H9 (cell line): ENCODE measurements around the gene NAV1. TPM values are rescaled to one million over a fixed set of nuclear protein-coding genes. Genes with fewer than 3 reads are reported as not detected.

ENCODE experiments used
- DNase-seq: peaks from one replicate; pipeline ENCODE4 v3.0.0-alpha.2; 2017
- H2AFZ ChIP-seq: one replicate; pipeline ENCODE4 v1.6.1; 2013; ENCODE audit warnings: mild to moderate bottlenecking, low read length, control low read depth, moderate library complexity
- H2AK5ac ChIP-seq: 2 replicates; pipeline ENCODE4 v1.6.1; 2013; ENCODE audit warnings: low read length, control low read depth, mixed read lengths; ENCODE audit not compliant: insufficient read length
- H2BK120ac ChIP-seq: one replicate; pipeline ENCODE4 v1.6.1; 2013; ENCODE audit warnings: low read depth, mild to moderate bottlenecking, low read length, control low read depth, inconsistent platforms; ENCODE audit not compliant: poor library complexity, severe bottlenecking
- H2BK12ac ChIP-seq: 2 replicates; pipeline ENCODE4 v1.6.1; 2013; ENCODE audit warnings: low read length, control low read depth, mixed read lengths, low read depth; ENCODE audit not compliant: insufficient read length
- H2BK15ac ChIP-seq: 2 replicates; pipeline ENCODE4 v1.6.1; 2013; ENCODE audit warnings: low read depth, low read length, control low read depth
- H2BK20ac ChIP-seq: one replicate; pipeline ENCODE4 v1.6.1; 2013; ENCODE audit warnings: low read depth, mild to moderate bottlenecking, low read length, control low read depth, inconsistent platforms; ENCODE audit not compliant: poor library complexity, severe bottlenecking
- H2BK5ac ChIP-seq: 2 replicates; pipeline ENCODE4 v1.6.1; 2013; ENCODE audit warnings: low read length, control low read depth, mixed read lengths; ENCODE audit not compliant: insufficient read length
- H3K14ac ChIP-seq: 2 replicates; pipeline ENCODE4 v1.6.1; 2013; ENCODE audit warnings: low read length, control low read depth; ENCODE audit not compliant: insufficient read depth
- H3K18ac ChIP-seq: 2 replicates; pipeline ENCODE4 v1.6.1; 2013; ENCODE audit warnings: low read depth, mild to moderate bottlenecking, mixed read lengths, low read length, control low read depth; ENCODE audit not compliant: insufficient read length
- H3K23ac ChIP-seq: 2 replicates; pipeline ENCODE4 v1.6.1; 2013; ENCODE audit warnings: low read length, control low read depth, mixed read lengths, low read depth; ENCODE audit not compliant: insufficient read length
- H3K23me2 ChIP-seq: 2 replicates; pipeline ENCODE4 v1.6.1; 2013; ENCODE audit warnings: low read depth, mild to moderate bottlenecking, mixed read lengths, low read length, control low read depth; ENCODE audit not compliant: insufficient read length, poor library complexity, severe bottlenecking
- H3K27ac ChIP-seq: 2 replicates; pipeline ENCODE4 v1.5.1; 2013; ENCODE audit warnings: low read length, control low read depth, mixed read lengths, low read depth; ENCODE audit not compliant: insufficient read length
- H3K27me3 ChIP-seq: 2 replicates; pipeline ENCODE4 v1.6.1; 2013; ENCODE audit warnings: low read length, control low read depth, inconsistent platforms; ENCODE audit not compliant: insufficient read depth
- H3K4ac ChIP-seq: 2 replicates; pipeline ENCODE4 v1.6.1; 2013; ENCODE audit warnings: low read depth, mild to moderate bottlenecking, control low read depth, inconsistent platforms, low read length, moderate library complexity
- H3K4me1 ChIP-seq: 2 replicates; pipeline ENCODE4 v1.6.1; 2013; ENCODE audit warnings: low read length, control low read depth, inconsistent platforms; ENCODE audit not compliant: insufficient read depth
- H3K4me2 ChIP-seq: 2 replicates; pipeline ENCODE4 v1.6.1; 2013; ENCODE audit warnings: low read length, control low read depth, mixed read lengths; ENCODE audit not compliant: insufficient read length, insufficient read depth
- H3K56ac ChIP-seq: 2 replicates; pipeline ENCODE4 v1.6.1; 2013; ENCODE audit warnings: low read depth, mild to moderate bottlenecking, mixed read lengths, low read length, control low read depth; ENCODE audit not compliant: insufficient read length
- H3K79me1 ChIP-seq: 2 replicates; pipeline ENCODE4 v1.6.1; 2013; ENCODE audit warnings: low read depth, mild to moderate bottlenecking, moderate library complexity, low read length, control low read depth, inconsistent platforms; ENCODE audit not compliant: insufficient read depth, poor library complexity, severe bottlenecking
- H3K79me2 ChIP-seq: 2 replicates; pipeline ENCODE4 v1.6.1; 2013; ENCODE audit warnings: low read length, control low read depth, inconsistent platforms; ENCODE audit not compliant: insufficient read depth
- H3K9ac ChIP-seq: 2 replicates; pipeline ENCODE4 v1.6.1; 2013; ENCODE audit warnings: low read length, control low read depth, mixed read lengths; ENCODE audit not compliant: insufficient read length; ENCODE audit errors: extremely low read depth
- H3K9me3 ChIP-seq: one replicate; pipeline ENCODE4 v1.6.1; 2013; ENCODE audit warnings: low read depth, low read length, inconsistent platforms; ENCODE audit not compliant: control insufficient read depth
- H3T11ph ChIP-seq: one replicate; pipeline ENCODE4 v1.6.1; 2013; ENCODE audit warnings: mild to moderate bottlenecking, low read length, control low read depth, inconsistent platforms
- H4K20me1 ChIP-seq: one replicate; pipeline ENCODE4 v1.6.1; 2013; ENCODE audit not compliant: control insufficient read depth, insufficient read length, insufficient read depth
- H4K5ac ChIP-seq: 2 replicates; pipeline ENCODE4 v1.6.1; 2013; ENCODE audit warnings: low read depth, mild to moderate bottlenecking, mixed read lengths, low read length, control low read depth; ENCODE audit not compliant: insufficient read length
- H4K8ac ChIP-seq: replicated peaks from 2 replicates; pipeline ENCODE4 v1.6.1; 2013; ENCODE audit warnings: low read length, control low read depth, mixed read lengths, low read depth; ENCODE audit not compliant: insufficient read length
- H4K91ac ChIP-seq: 2 replicates; pipeline ENCODE4 v1.6.1; 2013; ENCODE audit warnings: low read depth, mild to moderate bottlenecking, moderate library complexity, mixed read lengths, low read length, control low read depth; ENCODE audit not compliant: insufficient read length
- H3K27ac Mint-ChIP-seq, 3 experiments: 2 replicates in 2 of 3; 3 replicates in 1 of 3; pipeline ENCODE4 v1.8.0; 2020 to 2021; ENCODE audit warnings: mixed read lengths in 3 of 3, mild to moderate bottlenecking in 1 of 3, moderate library complexity in 1 of 3
- H3K27me3 Mint-ChIP-seq: 2 replicates; pipeline ENCODE4 v1.8.0; 2021; ENCODE audit warnings: low read depth, mild to moderate bottlenecking, moderate library complexity, mixed read lengths
- H3K36me3 Mint-ChIP-seq, 3 experiments: 2 replicates in 2 of 3; 3 replicates in 1 of 3; pipeline ENCODE4 v1.8.0; 2020 to 2021; ENCODE audit warnings: low read depth in 3 of 3, mixed read lengths in 3 of 3; ENCODE audit not compliant: insufficient read depth in 1 of 3
- H3K4me1 Mint-ChIP-seq, 2 experiments: 2 replicates each; pipeline ENCODE4 v1.8.0; 2020; ENCODE audit warnings: mixed read lengths in 2 of 2
- H3K4me3 Mint-ChIP-seq, 2 experiments: 2 replicates in 1 of 2; 3 replicates in 1 of 2; pipeline ENCODE4 v1.8.0; 2020 to 2021; ENCODE audit warnings: mild to moderate bottlenecking in 2 of 2, mixed read lengths in 2 of 2, moderate library complexity in 1 of 2
- H3K9me3 Mint-ChIP-seq, 2 experiments: 2 replicates in 1 of 2; 3 replicates in 1 of 2; pipeline ENCODE4 v1.8.0; 2020; ENCODE audit warnings: mild to moderate bottlenecking in 2 of 2, mixed read lengths in 2 of 2, moderate library complexity in 1 of 2
- WGBS: extraction: QIAGEN DNeasy Blood & Tissue Kit; methylation state at CpG from one replicate; pipeline ENCODE4 v1.1.7; 2013; ENCODE audit warnings: missing lambda C conversion rate, low lambda C conversion rate, mixed read lengths; ENCODE audit not compliant: insufficient read length; ENCODE audit errors: extremely low coverage; 5-methylcytosine and 5-hydroxymethylcytosine counted together
- total RNA-seq: library from RNA; stranded (reverse); gene quantifications from 2 replicates; pipeline ENCODE4 v1.2.1, GENCODE V29; 2021
- TF ChIP-seq, protein P1 (sequence below): fragments of 200-600 bp; sonication (generic); conservative IDR thresholded peaks from 3 replicates; pipeline ENCODE4 v1.8.0; 2021; ENCODE audit warnings: antibody characterized with exemption, mild to moderate bottlenecking

NAV1 gene
- total RNA-seq, 1 experiment from 2014 or later = 20.5 TPM

DNA sequence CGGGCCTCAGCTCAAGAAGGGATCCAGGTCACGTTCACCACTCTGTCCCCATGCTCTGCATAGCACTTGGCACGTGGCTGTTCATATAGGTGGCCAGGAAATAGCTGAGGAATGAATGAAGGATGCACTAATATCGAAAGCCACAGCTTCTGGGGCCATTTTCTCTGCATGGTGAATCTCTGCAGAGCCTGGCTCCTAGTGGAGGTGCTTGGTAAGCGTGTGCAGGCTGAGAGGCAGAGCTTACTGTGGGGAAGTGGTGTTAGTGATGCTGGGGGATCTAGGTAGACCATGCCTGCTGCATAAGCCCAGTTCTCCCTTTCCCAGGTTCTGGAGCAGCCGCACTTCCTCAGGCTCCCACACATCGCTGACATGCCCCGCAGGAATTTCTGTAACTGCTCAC lies 40.3 kb upstream of the NAV1 start:
- Histone ChIP-seq H2AFZ (no peak overlapping the region), H3K9me3 (no peaks in the 10 kb centered on the region), H2BK12ac (no peak overlapping the region), H2BK15ac (no peak overlapping the region), H2BK5ac (no peak overlapping the region), H3K4me2 (no peak overlapping the region), H3K27me3 (no peaks in the 10 kb centered on the region), H3K4ac (no peak overlapping the region), H4K8ac (no peak overlapping the region), H3K14ac (no peak overlapping the region), H2AK5ac (no peak overlapping the region), H3K23me2 (no peaks in the 10 kb centered on the region), H3K4me1 (peaks cover 8% of the 10 kb centered on the region), H3K56ac (no peak overlapping the region), H2BK20ac (no peak overlapping the region), H2BK120ac (no peak overlapping the region), H4K20me1 (no peaks in the 10 kb centered on the region), H3K23ac (no peak overlapping the region), H4K91ac (no peak overlapping the region), H3K79me2 (no peaks in the 10 kb centered on the region), H3K79me1 (no peaks in the 10 kb centered on the region), H3K18ac (no peak overlapping the region), H4K5ac (no peak overlapping the region), H3T11ph (no peak overlapping the region), H3K9ac (no peak overlapping the region), H3K27ac (no peak overlapping the region)
- H3K27me3 Mint-ChIP-seq = no peaks in the 10 kb centered on the region; the same call in 1 of the 2 replicates
- H3K27ac Mint-ChIP-seq = no peak overlapping the region; a peak in 1 of 7 replicates
- TF ChIP-seq, protein P1, sequence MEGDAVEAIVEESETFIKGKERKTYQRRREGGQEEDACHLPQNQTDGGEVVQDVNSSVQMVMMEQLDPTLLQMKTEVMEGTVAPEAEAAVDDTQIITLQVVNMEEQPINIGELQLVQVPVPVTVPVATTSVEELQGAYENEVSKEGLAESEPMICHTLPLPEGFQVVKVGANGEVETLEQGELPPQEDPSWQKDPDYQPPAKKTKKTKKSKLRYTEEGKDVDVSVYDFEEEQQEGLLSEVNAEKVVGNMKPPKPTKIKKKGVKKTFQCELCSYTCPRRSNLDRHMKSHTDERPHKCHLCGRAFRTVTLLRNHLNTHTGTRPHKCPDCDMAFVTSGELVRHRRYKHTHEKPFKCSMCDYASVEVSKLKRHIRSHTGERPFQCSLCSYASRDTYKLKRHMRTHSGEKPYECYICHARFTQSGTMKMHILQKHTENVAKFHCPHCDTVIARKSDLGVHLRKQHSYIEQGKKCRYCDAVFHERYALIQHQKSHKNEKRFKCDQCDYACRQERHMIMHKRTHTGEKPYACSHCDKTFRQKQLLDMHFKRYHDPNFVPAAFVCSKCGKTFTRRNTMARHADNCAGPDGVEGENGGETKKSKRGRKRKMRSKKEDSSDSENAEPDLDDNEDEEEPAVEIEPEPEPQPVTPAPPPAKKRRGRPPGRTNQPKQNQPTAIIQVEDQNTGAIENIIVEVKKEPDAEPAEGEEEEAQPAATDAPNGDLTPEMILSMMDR = no peak
- DNase-seq = no peak
- peaks cover 40 to 57% of the 10 kb centered on the region in 2 experiments for H3K4me1 Mint-ChIP-seq
- WGBS = no CpG with 5 or more reads among the region's 8 CpGs
- no peaks in the 10 kb centered on the region for H3K9me3 Mint-ChIP-seq
- H3K4me3 Mint-ChIP-seq = no peak overlapping the region
- no peaks in the 10 kb centered on the region for H3K36me3 Mint-ChIP-seq
